Upper lobe of right lung (tissue), 1 donor: ENCODE measurements around the gene ARID1B. TPM values are rescaled to one million over a fixed set of nuclear protein-coding genes. Genes with fewer than 3 reads are reported as not detected.

ENCODE experiments used
- ATAC-seq: fragments of 200-7000 bp; cut with Tn5 transposase; one replicate; pipeline ENCODE4 v1.9.1; 2020; ENCODE audit warnings: mild to moderate bottlenecking, moderate library complexity
- DNase-seq: peaks from one replicate; pipeline ENCODE4 v3.0.0-alpha.2; 2020
- H3K27ac ChIP-seq: fragments of 200-600 bp; one replicate; pipeline ENCODE4 v1.8.0; 2022
- H3K27me3 ChIP-seq: fragments of 200-600 bp; one replicate; pipeline ENCODE4 v1.8.0; 2022; ENCODE audit warnings: mild to moderate bottlenecking
- H3K36me3 ChIP-seq: fragments of 200-600 bp; one replicate; pipeline ENCODE4 v1.8.0; 2022
- H3K4me1 ChIP-seq: fragments of 200-600 bp; one replicate; pipeline ENCODE4 v1.8.0; 2022
- H3K4me3 ChIP-seq: fragments of 200-600 bp; one replicate; pipeline ENCODE4 v1.8.0; 2022; ENCODE audit warnings: mild to moderate bottlenecking
- H3K9me3 ChIP-seq: fragments of 200-600 bp; one replicate; pipeline ENCODE4 v1.8.0; 2022
- intact Hi-C: fragments of 100-400 bp; cut with DNase I; formaldehyde crosslinking; loops from one replicate; pipeline ENCODE4 v1.11.0; 2022
- total RNA-seq: library from RNA; stranded (reverse); fragmentation: NEBNext Ultra II Directional; extraction: Animal tissue kit (Norgen Biotek cat#: 25700); gene quantifications from one replicate; pipeline ENCODE4 v1.2.1, GENCODE V29; 2021
- TF ChIP-seq, protein P1 (sequence below): fragments of 200-600 bp; IDR thresholded peaks from one replicate; pipeline ENCODE4 v1.8.0; 2022; ENCODE audit warnings: antibody characterized with exemption
- donor health status: DM: no; HTN: yes; CAD: no; lungs with severe emphysema.

The ARID1B gene
- total RNA-seq, 1 donor from 2014 or later, result 80.4 TPM

DNA sequence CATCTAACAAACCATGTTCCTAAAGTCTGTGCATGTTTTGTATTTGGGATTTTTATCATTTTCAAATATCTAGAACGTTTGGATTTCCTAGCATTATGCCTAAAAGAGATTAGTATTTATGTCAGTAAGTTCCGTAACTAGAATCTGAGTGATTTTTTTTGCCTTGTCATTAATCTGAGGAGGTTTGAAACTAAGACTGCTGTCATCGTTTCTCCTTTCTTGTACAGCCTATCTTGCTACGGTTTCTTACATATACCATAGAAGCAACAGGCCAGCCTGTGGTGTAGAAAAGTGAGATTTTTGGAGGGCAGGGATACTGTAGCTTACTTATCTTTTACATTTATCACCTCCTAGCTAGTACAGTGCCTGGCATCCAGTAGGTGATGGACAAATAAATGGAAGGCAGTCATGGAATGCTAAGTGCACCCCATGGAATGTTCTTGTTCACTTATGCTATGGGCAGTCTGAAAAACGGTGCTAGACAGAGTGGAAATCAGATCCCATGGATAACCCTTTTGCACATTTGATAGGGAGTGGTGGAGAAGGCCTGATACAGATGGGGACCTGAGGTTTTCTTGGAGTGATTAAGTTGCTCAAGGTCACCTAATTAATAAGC is 93.9 kb downstream of the ARID1B start:
- Histone ChIP-seq H3K36me3 (no peaks in the 10 kb centered on the region), H3K27ac (no peak overlapping the region), H3K27me3 (no peaks in the 10 kb centered on the region), H3K4me3 (no peak overlapping the region), H3K4me1 (peaks cover 45% of the 10 kb centered on the region), H3K9me3 (no peaks in the 10 kb centered on the region)
- intact Hi-C loops, result no loop called here
- DNase-seq, result no peak
- TF ChIP-seq, protein P1, sequence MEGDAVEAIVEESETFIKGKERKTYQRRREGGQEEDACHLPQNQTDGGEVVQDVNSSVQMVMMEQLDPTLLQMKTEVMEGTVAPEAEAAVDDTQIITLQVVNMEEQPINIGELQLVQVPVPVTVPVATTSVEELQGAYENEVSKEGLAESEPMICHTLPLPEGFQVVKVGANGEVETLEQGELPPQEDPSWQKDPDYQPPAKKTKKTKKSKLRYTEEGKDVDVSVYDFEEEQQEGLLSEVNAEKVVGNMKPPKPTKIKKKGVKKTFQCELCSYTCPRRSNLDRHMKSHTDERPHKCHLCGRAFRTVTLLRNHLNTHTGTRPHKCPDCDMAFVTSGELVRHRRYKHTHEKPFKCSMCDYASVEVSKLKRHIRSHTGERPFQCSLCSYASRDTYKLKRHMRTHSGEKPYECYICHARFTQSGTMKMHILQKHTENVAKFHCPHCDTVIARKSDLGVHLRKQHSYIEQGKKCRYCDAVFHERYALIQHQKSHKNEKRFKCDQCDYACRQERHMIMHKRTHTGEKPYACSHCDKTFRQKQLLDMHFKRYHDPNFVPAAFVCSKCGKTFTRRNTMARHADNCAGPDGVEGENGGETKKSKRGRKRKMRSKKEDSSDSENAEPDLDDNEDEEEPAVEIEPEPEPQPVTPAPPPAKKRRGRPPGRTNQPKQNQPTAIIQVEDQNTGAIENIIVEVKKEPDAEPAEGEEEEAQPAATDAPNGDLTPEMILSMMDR, result no peak
- peak; percentile 66 for ATAC-seq

DNA sequence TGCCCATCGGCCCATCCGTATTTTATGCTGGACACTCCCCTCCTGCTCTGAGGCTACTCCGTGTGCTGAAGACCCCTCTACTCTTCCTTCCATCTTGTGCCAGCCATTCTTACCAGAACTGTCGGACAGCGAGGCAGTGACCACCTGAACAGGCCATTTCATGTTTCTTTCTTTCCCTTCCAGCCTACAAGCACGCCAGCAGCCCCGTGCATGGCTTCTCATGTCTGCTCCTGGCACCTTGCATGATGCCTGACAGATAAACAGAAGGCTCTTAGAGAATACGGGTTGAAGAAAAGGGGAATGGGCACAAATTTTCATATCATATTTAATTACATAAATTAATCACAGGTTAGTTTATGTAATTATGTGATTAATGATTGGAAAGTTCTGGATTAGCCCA is 95.7 kb downstream of the ARID1B start:
- H3K36me3 ChIP-seq, result no peaks in the 10 kb centered on the region
- peaks cover 43% of the 10 kb centered on the region for H3K4me1 ChIP-seq
- no peaks in the 10 kb centered on the region for H3K27me3 ChIP-seq
- ATAC-seq (no peak), DNase-seq (no peak)
- TF ChIP-seq, protein P1, result no peak
- intact Hi-C loops, result no loop called here
- no peak overlapping the region for H3K27ac ChIP-seq
- no peaks in the 10 kb centered on the region for H3K9me3 ChIP-seq
- no peak overlapping the region for H3K4me3 ChIP-seq

DNA sequence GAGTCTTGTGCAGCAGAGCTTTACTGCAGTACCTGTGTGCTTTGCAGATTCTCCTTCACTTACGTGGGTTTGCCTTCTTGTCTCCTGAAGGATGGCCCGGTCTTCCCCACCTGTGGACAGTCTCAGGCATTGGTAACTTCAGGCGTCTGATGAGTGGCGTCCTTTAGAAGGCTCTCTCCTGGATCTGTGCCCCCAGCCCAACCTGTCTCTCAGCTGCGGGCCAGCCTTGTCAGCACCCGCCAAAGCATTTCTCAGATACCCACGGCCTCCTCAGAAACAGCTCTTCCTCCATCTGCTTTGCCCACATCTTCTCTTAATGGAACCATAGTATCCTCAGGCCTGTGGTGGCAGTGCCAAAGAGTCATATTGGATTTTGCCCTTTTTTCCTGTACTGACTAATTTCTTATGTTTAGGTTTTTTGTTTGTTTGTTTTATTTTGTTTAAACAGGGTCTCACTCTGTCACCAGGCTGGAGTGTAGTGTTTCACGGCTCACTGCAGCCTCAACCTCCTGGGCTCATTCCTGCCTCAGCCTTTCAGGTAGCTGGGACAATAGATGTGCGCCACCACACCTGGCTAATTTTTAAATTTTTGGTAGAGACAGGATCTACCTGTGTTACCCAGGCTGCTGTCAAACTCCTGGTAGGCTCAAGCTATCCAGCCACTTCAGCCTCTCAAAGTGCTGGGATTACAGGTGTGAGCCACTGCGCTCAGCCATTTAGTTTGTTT is 96.6 kb downstream of the ARID1B start:
- Histone ChIP-seq H3K4me3 (no peak overlapping the region), H3K4me1 (peaks cover 42% of the 10 kb centered on the region), H3K27ac (no peak overlapping the region), H3K36me3 (no peaks in the 10 kb centered on the region), H3K27me3 (no peaks in the 10 kb centered on the region), H3K9me3 (no peaks in the 10 kb centered on the region)
- ATAC-seq (no peak), DNase-seq (no peak)
- intact Hi-C loops, result no loop called here
- TF ChIP-seq, protein P1, result no peak

DNA sequence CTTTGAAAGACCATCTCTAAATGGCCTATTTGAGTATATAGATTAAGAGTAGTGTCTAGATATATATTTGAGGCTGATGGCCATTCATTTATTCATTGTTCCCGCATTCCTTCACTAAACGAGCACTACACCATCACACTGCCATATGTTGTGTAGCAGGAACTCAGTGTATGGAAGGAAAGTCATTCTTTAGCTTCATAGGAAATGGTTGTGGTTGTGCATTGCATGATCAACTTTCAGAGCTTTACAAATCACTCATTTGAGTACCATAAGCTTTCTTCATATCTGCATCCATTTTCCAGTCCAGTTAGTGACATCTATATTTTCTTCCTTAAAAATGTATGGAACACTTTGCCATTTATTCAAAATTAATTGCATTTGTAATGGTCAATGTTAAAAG is 97.9 kb downstream of the ARID1B start:
- Histone ChIP-seq H3K36me3 (no peaks in the 10 kb centered on the region), H3K4me1 (peaks cover 50% of the 10 kb centered on the region)
- ATAC-seq, result no peak

DNA sequence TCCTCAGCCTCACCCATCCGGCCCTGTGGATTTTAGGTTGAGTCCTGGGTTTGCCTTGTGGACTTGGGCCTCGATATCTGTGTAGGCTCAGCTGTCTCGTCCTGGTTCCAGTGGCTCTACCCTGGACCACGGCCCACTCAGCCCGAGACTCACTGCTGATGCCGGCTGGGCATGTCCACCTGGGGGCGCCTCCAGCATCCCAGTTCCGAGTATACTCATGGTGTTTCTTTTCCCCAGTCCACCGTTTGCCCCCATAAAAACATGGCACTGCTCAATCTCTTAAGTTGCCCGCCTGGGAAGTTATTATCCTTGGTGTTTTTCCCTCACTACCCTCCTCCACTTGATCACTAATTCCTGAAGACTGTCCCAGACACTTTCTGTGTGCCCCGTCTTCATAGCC is 99.1 kb downstream of the ARID1B start:
- Histone ChIP-seq H3K4me1 (peaks cover 49% of the 10 kb centered on the region), H3K9me3 (no peaks in the 10 kb centered on the region), H3K27ac (no peak overlapping the region), H3K36me3 (no peaks in the 10 kb centered on the region), H3K27me3 (no peaks in the 10 kb centered on the region), H3K4me3 (no peak overlapping the region)
- peak; percentile 44 for ATAC-seq
- TF ChIP-seq, protein P1, result peak; percentile 24
- no peak for DNase-seq
- intact Hi-C loops, result no loop called here

More for the DNA sequence above, 97.9 kb downstream of the ARID1B start:
- intact Hi-C loops, result no loop called here
- no peak for DNase-seq
- no peak overlapping the region for H3K27ac ChIP-seq
- TF ChIP-seq, protein P1, result no peak
- no peak overlapping the region for H3K4me3 ChIP-seq
- no peaks in the 10 kb centered on the region for H3K27me3 ChIP-seq
- no peaks in the 10 kb centered on the region for H3K9me3 ChIP-seq
